GM12878 (cell line): Measurements from ENCODE around the gene FAM47E. TPM values are rescaled to one million over a fixed set of nuclear protein-coding genes. Genes with fewer than 3 reads are reported as not detected.

ENCODE experiments used
- ATAC-seq: fragments of 200-7000 bp; cut with Tn5 transposase; 3 replicates; pipeline ENCODE4 v1.9.1; 2020; ENCODE audit warnings: mild to moderate bottlenecking, moderate library complexity
- BruUV-seq: library from RNA; stranded (reverse); fragments of 400-500 nt; replicated peaks from 2 replicates; lab custom pipeline; 2021; lab: Mats Ljungman, UMichigan
- CTCF ChIA-PET: fragments of 300-600 bp; sonication (Branson Sonifier 250); formaldehyde crosslinking; extraction: SDS; loops from one replicate; lab custom pipeline; 2021; ENCODE audit warnings: inconsistent platforms; lab: Yijun Ruan, JAX
- POLR2A ChIA-PET: fragments of 350-600 bp; formaldehyde crosslinking; extraction: SDS; loops from one replicate; lab custom pipeline; 2021; ENCODE audit warnings: inconsistent platforms; lab: Charles Lee
- RAD21 ChIA-PET: fragments of 300-600 bp; sonication (Branson Sonifier 250); formaldehyde crosslinking; loops from one replicate; lab custom pipeline; 2023; ENCODE audit warnings: antibody characterized with exemption; ENCODE audit not compliant: unreplicated experiment; lab: Charles Lee
- SMC1A ChIA-PET: fragments of 300-600 bp; sonication (Branson Sonifier 250); formaldehyde crosslinking; loops from one replicate; lab custom pipeline; 2023; ENCODE audit not compliant: unreplicated experiment, uncharacterized antibody; lab: Charles Lee
- DNase-seq: peaks from one replicate; pipeline ENCODE4 v3.0.0-alpha.2; 2011; ENCODE audit warnings: low read depth, low spot score
- FAIRE-seq: peaks from 3 replicates; lab custom pipeline; 2011; peaks lifted over from hg19 to GRCh38; lab: Jason Lieb, UNC
- H2AFZ ChIP-seq: 2 replicates; pipeline ENCODE4 v1.6.0; 2011; ENCODE audit warnings: low read depth, low read length, control low read depth; ENCODE audit not compliant: control insufficient read depth
- H3K27ac ChIP-seq: 2 replicates; pipeline ENCODE4 v1.5.1; 2011; ENCODE audit warnings: control low read depth; ENCODE audit not compliant: control insufficient read depth, insufficient read depth
- H3K27me3 ChIP-seq, 2 experiments: replicated peaks in 1 of 2; 2 replicates each; pipeline versions ENCODE4 v1.6.0 to v1.6.1; 2011; ENCODE audit warnings: low read length in 1 of 2; ENCODE audit not compliant: control insufficient read depth in 2 of 2, insufficient read depth in 2 of 2
- H3K36me3 ChIP-seq, 2 experiments: 2 replicates each; pipeline ENCODE4 v1.5.1; 2011; ENCODE audit warnings: low read length in 1 of 2; ENCODE audit not compliant: control insufficient read depth in 2 of 2, insufficient read depth in 2 of 2
- H3K4me1 ChIP-seq: 2 replicates; pipeline ENCODE4 v1.6.1; 2011; ENCODE audit warnings: mild to moderate bottlenecking, low read length, moderate library complexity, mixed read lengths; ENCODE audit not compliant: control insufficient read depth, insufficient read depth
- H3K4me2 ChIP-seq: 2 replicates; pipeline ENCODE4 v1.6.0; 2011; ENCODE audit warnings: control low read depth; ENCODE audit not compliant: control insufficient read depth, insufficient read depth
- H3K4me3 ChIP-seq: fragments of 200-600 bp; sonication (generic); 2 replicates; pipeline ENCODE4 v1.5.1; 2016
- H3K79me2 ChIP-seq: 2 replicates; pipeline ENCODE4 v1.6.0; 2011; ENCODE audit warnings: low read length; ENCODE audit not compliant: control insufficient read depth, insufficient read depth
- H3K9ac ChIP-seq: 2 replicates; pipeline ENCODE4 v1.8.0; 2011; ENCODE audit warnings: low read length, control low read depth, mixed read lengths; ENCODE audit not compliant: control insufficient read depth, insufficient read depth
- H3K9me3 ChIP-seq: replicated peaks from 3 replicates; pipeline ENCODE4 v1.5.1; 2011; ENCODE audit warnings: mild to moderate bottlenecking, low read length; ENCODE audit not compliant: control insufficient read depth, insufficient read depth
- H4K20me1 ChIP-seq: 2 replicates; pipeline ENCODE4 v1.6.0; 2011; ENCODE audit not compliant: control insufficient read depth, insufficient read depth
- BACH1 ChIP-seq: fragments of 450-650 bp; IDR thresholded peaks from 2 replicates; pipeline ENCODE4 v1.6.1; 2017; ENCODE audit warnings: mild to moderate bottlenecking, borderline replicate concordance
- BMI1 ChIP-seq: fragments of 450-650 bp; IDR thresholded peaks from 2 replicates; pipeline ENCODE4 v1.6.1; 2016; ENCODE audit warnings: mild to moderate bottlenecking, moderate library complexity, borderline replicate concordance
- CBX3 ChIP-seq: fragments of 200-600 bp; sonication (generic); IDR thresholded peaks from 2 replicates; pipeline ENCODE4 v1.6.1; 2016; ENCODE audit warnings: low read depth, borderline replicate concordance
- LARP7 ChIP-seq: fragments of 450-650 bp; IDR thresholded peaks from 2 replicates; pipeline ENCODE4 v1.6.1; 2017; ENCODE audit warnings: mild to moderate bottlenecking
- MYB ChIP-seq: fragments of 150-350 bp; IDR thresholded peaks from 2 replicates; pipeline ENCODE4 v1.6.1; 2014; ENCODE audit warnings: mild to moderate bottlenecking, low read depth, low read length, borderline replicate concordance
- RBBP5 ChIP-seq: fragments of 200-600 bp; sonication (generic); conservative IDR thresholded peaks from 2 replicates; pipeline ENCODE4 v1.6.1; 2016
- RCOR1 ChIP-seq: conservative IDR thresholded peaks from 2 replicates; pipeline ENCODE4 v1.6.1; 2012; ENCODE audit warnings: low read depth, low read length, improper control_type of control experiment
- ZNF24 ChIP-seq: fragments of 450-650 bp; IDR thresholded peaks from 2 replicates; pipeline ENCODE4 v1.6.1; 2017; ENCODE audit warnings: antibody characterized with exemption, mild to moderate bottlenecking
- WGBS: methylation state at CpG from one replicate; pipeline ENCODE4 v1.1.6; 2016; ENCODE audit warnings: low lambda C conversion rate; ENCODE audit not compliant: insufficient replicate concordance, insufficient coverage; ENCODE audit errors: missing lambda C conversion rate; 5-methylcytosine and 5-hydroxymethylcytosine counted together
- in situ Hi-C: fragments of 300-500 bp; cut with MboI; formaldehyde crosslinking; loops from 9 replicates; pipeline ENCODE4 v1.14.3; 2018; ENCODE audit warnings: mixed read lengths
- intact Hi-C: fragments of 100-400 bp; cut with micrococcal nuclease; formaldehyde crosslinking; loops from one replicate; pipeline ENCODE4 v1.14.2; 2022; ENCODE audit not compliant: unreplicated experiment
- polyA plus RNA-seq, 11 experiments: library from polyadenylated mRNA; depleted of rRNA in 4 of 11; unstranded in 6 of 11; stranded (reverse) in 5 of 11; fragments of >200 nt; fragmentation: Nextera tagmentation in 4 of 11; fragmentation: Illumina TruSeq in 1 of 11; extraction: Ambion mirVana in 4 of 11; extraction: Trizol in 1 of 11; gene quantifications; 1 replicate in 1 of 11; 2 replicates in 10 of 11; pipeline versions ENCODE4 v1.2.1 to v1.2.3, GENCODE V29; 2011 to 2016; ENCODE audit warnings: inconsistent platforms in 2 of 11, missing spikeins in 2 of 11, low read depth in 1 of 11
- total RNA-seq, 4 experiments: library from RNA; depleted of rRNA in 3 of 4; stranded (reverse); fragments of >200 nt in 3 of 4; fragmentation: Illumina TruSeq in 1 of 4; extraction: Trizol in 1 of 4; gene quantifications; 2 replicates each; pipeline versions ENCODE4 v1.2.1 to v1.2.3, GENCODE V29; 2013 to 2021
- TF ChIP-seq, protein P1 (sequence below): fragments of 450-650 bp; IDR thresholded peaks from 2 replicates; pipeline ENCODE4 v1.6.1; 2017; ENCODE audit warnings: borderline replicate concordance

Gene FAM47E
- total and polyA plus RNA-seq, 10 of the 15 experiments (the other 5 are each of a cell fraction or from before 2014, with no cell fraction given): 0.03 TPM; not detected in 9

DNA sequence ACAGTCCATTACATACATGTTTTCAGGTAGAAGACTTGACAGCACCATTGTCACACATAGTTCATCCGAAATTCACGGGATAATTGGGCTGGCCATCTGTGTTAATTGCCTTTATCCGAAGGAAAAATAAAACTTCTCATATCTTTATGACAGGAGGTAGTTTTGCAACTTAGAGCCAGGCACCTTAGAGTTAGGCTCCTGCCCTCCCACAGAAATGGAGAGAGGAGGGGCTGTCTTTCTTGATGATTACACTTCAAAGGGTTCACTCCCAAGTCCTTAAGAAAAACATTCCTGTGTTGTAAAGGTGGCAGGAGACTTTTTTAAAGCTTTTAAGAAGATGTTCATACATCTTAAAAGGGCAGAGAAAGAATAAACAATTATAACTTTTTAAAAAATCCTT lies 27.4 kb upstream of the FAM47E start:
- intact Hi-C loops (no loop called here), in situ Hi-C loops (no loop called here)
- no peak overlapping the region for H2AFZ ChIP-seq
- no peaks in the 10 kb centered on the region for H4K20me1 ChIP-seq
- ChIA-PET CTCF (no interaction called here), SMC1A (no interaction called here), POLR2A (no interaction called here), RAD21 (no interaction called here)
- no peak overlapping the region for H3K9ac ChIP-seq
- BruUV-seq: no TSS peak
- no peak for DNase-seq
- H3K27ac ChIP-seq: no peak overlapping the region
- TF ChIP-seq LARP7 (no peak), MYB (no peak), CBX3 (no peak), BACH1 (no peak), ZNF24 (no peak), BMI1 (no peak), RBBP5 (no peak), RCOR1 (no peak)
- TF ChIP-seq, protein P1, sequence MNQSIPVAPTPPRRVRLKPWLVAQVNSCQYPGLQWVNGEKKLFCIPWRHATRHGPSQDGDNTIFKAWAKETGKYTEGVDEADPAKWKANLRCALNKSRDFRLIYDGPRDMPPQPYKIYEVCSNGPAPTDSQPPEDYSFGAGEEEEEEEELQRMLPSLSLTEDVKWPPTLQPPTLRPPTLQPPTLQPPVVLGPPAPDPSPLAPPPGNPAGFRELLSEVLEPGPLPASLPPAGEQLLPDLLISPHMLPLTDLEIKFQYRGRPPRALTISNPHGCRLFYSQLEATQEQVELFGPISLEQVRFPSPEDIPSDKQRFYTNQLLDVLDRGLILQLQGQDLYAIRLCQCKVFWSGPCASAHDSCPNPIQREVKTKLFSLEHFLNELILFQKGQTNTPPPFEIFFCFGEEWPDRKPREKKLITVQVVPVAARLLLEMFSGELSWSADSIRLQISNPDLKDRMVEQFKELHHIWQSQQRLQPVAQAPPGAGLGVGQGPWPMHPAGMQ: no peak
- no peaks in the 10 kb centered on the region for H3K9me3 ChIP-seq
- H3K27me3 ChIP-seq: no peaks in the 10 kb centered on the region; a peak in 2 of 4 replicates
- FAIRE-seq: no peak
- 37% methylated on average over 3 of the region's 3 CpGs for WGBS
- no peaks in the 10 kb centered on the region for H3K79me2 ChIP-seq
- no peak overlapping the region for H3K4me2 ChIP-seq
- no peaks in the 10 kb centered on the region for H3K4me1 ChIP-seq
- ATAC-seq: no peak
- H3K36me3 ChIP-seq: no peaks in the 10 kb centered on the region
- H3K4me3 ChIP-seq: no peak overlapping the region
